SK-N-MC (cell line): ENCODE data around the gene EDDM13.

Experiments used
- EZH2 ChIP-seq: fragments of 200-600 bp; sonication (generic); IDR thresholded peaks from one replicate; pipeline ENCODE4 v1.6.1; 2017; ENCODE audit warnings: antibody characterized with exemption
- POLR2AphosphoS5 ChIP-seq: IDR thresholded peaks from 2 replicates; pipeline ENCODE4 v1.6.1; 2012; ENCODE audit warnings: mild to moderate bottlenecking, low read depth, low read length, borderline replicate concordance

- TF ChIP-seq POLR2AphosphoS5 (no peak), EZH2 (no peak)
These were observed 27.1 kb downstream of the EDDM13 start for GRCh38 chr19:56299688-56300087.
